NCI-H774 (cell line): Measurements from ENCODE around the gene MANBA.

Experiments
- DNase-seq: peaks from one replicate; lab custom pipeline; 2025; lab: John Stamatoyannopoulos, UW

MANBA gene

DNA sequence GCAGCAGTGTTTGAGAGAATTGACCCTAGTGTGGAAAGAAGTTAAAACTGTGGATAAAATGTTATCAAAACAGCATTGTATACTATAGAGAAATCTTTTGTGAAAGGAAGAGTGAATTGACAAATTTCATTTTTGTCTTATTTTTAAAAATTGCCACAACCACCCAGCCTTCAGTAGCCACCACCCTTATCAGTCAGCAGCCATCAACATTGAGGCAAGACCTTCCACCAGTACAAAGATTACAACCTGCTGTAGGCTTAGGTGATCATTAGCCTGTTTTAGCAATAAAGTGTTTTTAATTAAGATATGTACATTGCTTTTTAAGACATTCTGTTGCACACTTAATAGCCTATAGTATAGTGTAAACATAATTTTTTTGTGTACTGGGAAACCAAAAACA is 168.5 kb downstream of the MANBA start:
- DNase-seq = no peak

DNA sequence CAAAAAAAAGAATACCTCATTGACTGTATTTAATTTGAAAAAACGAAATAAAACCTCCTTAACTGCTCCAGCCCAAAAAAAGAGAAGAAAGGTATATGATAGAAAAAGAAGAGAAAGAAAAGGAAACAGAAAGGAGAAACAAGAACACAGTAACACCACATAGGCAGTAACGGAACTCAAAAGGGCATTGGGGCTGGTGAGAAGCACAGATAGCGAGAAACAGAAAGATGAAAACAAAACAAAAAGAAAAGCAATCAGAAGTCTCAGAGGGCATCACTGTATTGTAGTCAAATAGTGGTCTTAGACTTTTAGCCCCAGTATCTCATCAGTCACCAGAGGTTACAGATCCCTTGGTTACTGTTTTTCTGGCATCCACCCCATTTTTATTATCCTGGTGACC is 171.0 kb downstream of the MANBA start:
- no peak for DNase-seq

DNA sequence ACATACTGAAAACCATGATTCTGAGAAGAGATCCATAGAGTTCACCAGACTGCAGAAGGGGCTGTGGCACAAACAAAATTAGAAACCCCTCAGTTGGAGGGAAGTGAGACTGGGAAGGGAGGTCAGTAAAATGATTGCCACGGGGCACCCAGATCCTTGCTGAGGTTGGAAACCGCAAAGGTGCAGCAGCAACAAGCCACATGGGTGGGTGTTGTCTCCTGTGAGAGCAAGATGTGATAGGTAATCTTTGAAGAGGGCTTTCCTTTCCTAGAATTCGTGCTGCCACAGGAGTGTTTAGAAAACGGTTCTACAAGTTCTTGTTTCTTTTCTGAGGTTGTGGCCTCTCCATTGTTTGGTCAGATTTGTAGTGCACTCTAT is 174.1 kb downstream of the MANBA start:
- DNase-seq = no peak

DNA sequence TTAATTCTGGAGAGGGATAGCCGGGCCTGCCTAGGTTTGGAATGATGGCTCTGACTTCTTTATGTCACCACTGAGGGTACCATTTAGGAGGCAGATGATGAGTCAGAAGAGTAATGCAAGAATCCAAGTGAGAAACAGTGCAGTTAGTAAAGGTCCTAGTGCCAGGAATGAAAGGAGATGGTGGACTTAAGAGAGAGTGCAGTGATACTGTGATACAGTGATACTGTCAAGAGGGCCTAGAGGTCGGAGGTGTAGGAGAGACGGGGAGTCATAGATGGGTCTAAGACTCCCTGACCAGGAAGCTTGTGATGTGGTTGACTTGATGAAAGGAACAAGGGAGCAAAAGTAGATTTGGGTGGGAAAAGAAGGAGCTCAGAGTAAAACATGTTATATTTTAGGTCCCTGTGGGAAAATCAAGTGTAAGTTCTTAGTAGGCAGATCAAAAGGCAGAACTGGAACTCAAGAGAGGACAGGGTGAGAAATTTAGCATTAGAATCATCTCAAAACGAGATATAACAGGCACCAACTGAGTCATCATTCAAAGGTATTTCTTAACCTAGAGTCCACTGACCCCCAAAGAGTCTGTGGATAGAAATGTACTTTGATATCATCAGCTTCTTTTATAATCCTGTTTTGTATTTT is 174.6 kb downstream of the MANBA start:
- no peak for DNase-seq

DNA sequence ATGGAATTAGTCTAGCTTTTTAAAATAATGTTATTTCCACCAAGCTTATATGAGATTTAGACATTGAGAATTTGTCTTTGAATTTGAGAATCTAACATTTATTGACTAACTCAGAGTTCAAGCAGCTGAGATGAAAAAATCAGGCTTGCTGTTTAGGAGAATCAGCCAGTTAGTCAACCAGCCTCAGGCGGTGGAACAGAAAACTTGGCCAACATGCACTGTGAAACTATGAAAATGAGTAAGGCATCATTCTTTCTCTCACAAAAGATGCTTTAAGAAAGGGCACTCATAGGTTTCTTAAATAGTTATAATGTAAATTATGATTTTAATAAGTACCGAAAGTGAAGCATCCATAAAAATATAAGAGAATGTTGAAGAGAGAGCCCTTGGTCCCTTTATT is 175.4 kb downstream of the MANBA start:
- DNase-seq = no peak

DNA sequence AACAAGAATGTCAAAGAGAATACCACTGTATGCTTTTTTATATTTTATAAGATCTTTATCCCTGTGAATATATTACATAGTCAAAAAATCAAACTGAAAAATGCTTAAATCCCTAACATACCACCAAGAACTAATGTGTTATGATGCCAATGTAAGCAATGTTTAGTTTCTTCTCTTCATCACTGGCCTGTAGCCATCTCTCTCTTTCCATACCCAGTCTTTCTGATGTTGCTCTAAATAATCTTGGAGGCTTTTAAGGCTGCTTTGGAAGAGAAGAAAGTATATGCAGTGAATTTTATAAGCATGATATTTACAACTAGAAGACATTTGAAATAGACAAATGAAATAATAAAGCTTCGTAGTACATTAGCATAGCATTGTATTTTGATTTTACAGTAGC is 176.7 kb downstream of the MANBA start:
- DNase-seq = no peak
